HepG2 (cell line): ENCODE data around the gene MYO18B. TPM values are rescaled to one million over a fixed set of nuclear protein-coding genes. Genes with fewer than 3 reads are reported as not detected.

Experiments
- ATAC-seq: fragments of 200-7000 bp; cut with Tn5 transposase; 3 replicates; pipeline ENCODE4 v1.9.1; 2020; ENCODE audit warnings: mild to moderate bottlenecking, moderate library complexity
- BruUV-seq: library from RNA; stranded (reverse); fragments of 400-500 nt; replicated peaks from 2 replicates; lab custom pipeline; 2021; lab: Mats Ljungman, UMichigan
- CTCF ChIA-PET: fragments of 300-600 bp; formaldehyde crosslinking; extraction: SDS; loops from one replicate; lab custom pipeline; 2021; ENCODE audit warnings: low total read pairs, inconsistent platforms, low intra/inter-chr PET ratio; lab: Yijun Ruan, JAX
- POLR2A ChIA-PET: fragments of 350-600 bp; sonication (Branson Sonifier 250); formaldehyde crosslinking; loops from one replicate; lab custom pipeline; 2020; ENCODE audit warnings: antibody characterized with exemption, inconsistent platforms; lab: Yijun Ruan, JAX
- DNase-seq: peaks from one replicate; pipeline ENCODE4 v3.0.0-alpha.2; 2015; ENCODE audit warnings: low spot score
- FAIRE-seq: peaks from 3 replicates; lab custom pipeline; 2011; peaks lifted over from hg19 to GRCh38; lab: Jason Lieb, UNC
- H2AFZ ChIP-seq: one replicate; pipeline ENCODE4 v1.6.1; 2011; ENCODE audit warnings: low read length, inconsistent platforms
- H3K27ac ChIP-seq: fragments of 300-600 bp; 3 replicates; pipeline ENCODE4 v1.8.0; 2011; ENCODE audit warnings: mixed run types, mild to moderate bottlenecking, mixed read lengths, low read length, inconsistent platforms; ENCODE audit not compliant: insufficient read depth; ENCODE audit errors: extremely low read length
- H3K27me3 ChIP-seq, 2 experiments: fragments of 200-600 bp in 1 of 2; 2 replicates in 1 of 2; 3 replicates in 1 of 2; pipeline versions ENCODE4 v1.6.0 to v1.8.0; 2011; ENCODE audit warnings: low read length in 2 of 2, mild to moderate bottlenecking in 2 of 2, moderate library complexity in 2 of 2, inconsistent platforms in 1 of 2; ENCODE audit not compliant: insufficient read depth in 2 of 2, control insufficient read depth in 1 of 2
- H3K36me3 ChIP-seq, 2 experiments: fragments of 200-600 bp in 1 of 2; replicated peaks in 1 of 2; 2 replicates in 1 of 2; 3 replicates in 1 of 2; pipeline versions ENCODE4 v1.5.1 to v1.8.0; 2011; ENCODE audit warnings: low read length in 2 of 2, inconsistent platforms in 1 of 2; ENCODE audit not compliant: insufficient read depth in 2 of 2, control insufficient read depth in 1 of 2
- H3K4me1 ChIP-seq: 2 replicates; pipeline ENCODE4 v1.5.1; 2012; ENCODE audit warnings: low read length, inconsistent platforms; ENCODE audit not compliant: insufficient read depth
- H3K4me2 ChIP-seq: 2 replicates; pipeline ENCODE4 v1.6.0; 2011; ENCODE audit warnings: low read depth, low read length, inconsistent platforms
- H3K4me3 ChIP-seq, 3 experiments: fragments of 200-600 bp in 1 of 3; sonication (generic), shearing (Covaris generic) in 1 of 3; replicated peaks in 1 of 3; 2 replicates each; pipeline ENCODE4 v1.5.1; 2011 to 2016; ENCODE audit warnings: low read length in 3 of 3, inconsistent platforms in 2 of 3, low read depth in 2 of 3, mild to moderate bottlenecking in 2 of 3, control low read depth in 1 of 3, mixed read lengths in 1 of 3; ENCODE audit not compliant: insufficient read depth in 1 of 3
- H3K79me2 ChIP-seq: one replicate; pipeline ENCODE4 v1.6.1; 2011; ENCODE audit warnings: low read length, inconsistent platforms; ENCODE audit not compliant: insufficient read depth
- H3K9ac ChIP-seq: 2 replicates; pipeline ENCODE4 v1.6.0; 2011; ENCODE audit warnings: mild to moderate bottlenecking, low read depth, low read length, inconsistent platforms; ENCODE audit not compliant: insufficient read depth
- H3K9me3 ChIP-seq: 2 replicates; pipeline ENCODE4 v1.5.1; 2012; ENCODE audit warnings: mild to moderate bottlenecking, low read length
- H4K20me1 ChIP-seq: 2 replicates; pipeline ENCODE4 v1.6.0; 2011; ENCODE audit warnings: inconsistent platforms, mild to moderate bottlenecking, low read length, moderate library complexity; ENCODE audit not compliant: insufficient read depth
- HDAC2 ChIP-seq: sonication (generic); formaldehyde crosslinking; IDR thresholded peaks from 2 replicates; pipeline ENCODE4 v1.4.0; 2020; ENCODE audit warnings: missing genetic modification reagents
- NKX3-1 ChIP-seq: sonication (generic); formaldehyde crosslinking; IDR thresholded peaks from 2 replicates; pipeline ENCODE4 v1.5.0; 2020; ENCODE audit warnings: missing genetic modification reagents
- SNAI1 ChIP-seq: sonication (generic); formaldehyde crosslinking; IDR thresholded peaks from 2 replicates; pipeline ENCODE4 v1.5.0; 2020; ENCODE audit warnings: mild to moderate bottlenecking, missing genetic modification reagents, borderline replicate concordance
- ZFP36L1 ChIP-seq: sonication (generic); formaldehyde crosslinking; IDR thresholded peaks from 2 replicates; pipeline ENCODE4 v1.8.0; 2022; ENCODE audit warnings: mild to moderate bottlenecking, missing genetic modification reagents, moderate library complexity
- ZHX2 ChIP-seq, 2 experiments: sonication (generic) in 1 of 2; formaldehyde crosslinking in 1 of 2; IDR thresholded peaks; 2 replicates each; pipeline versions ENCODE4 v1.6.1 to v1.9.0; 2014 to 2022; ENCODE audit warnings: antibody characterized with exemption in 1 of 2, borderline replicate concordance in 1 of 2, inconsistent platforms in 1 of 2, low read depth in 1 of 2, missing genetic modification reagents in 1 of 2
- ZNF136 ChIP-seq: sonication (generic); formaldehyde crosslinking; IDR thresholded peaks from 2 replicates; pipeline ENCODE4 v1.8.1; 2022; ENCODE audit warnings: low read depth, mild to moderate bottlenecking, moderate library complexity, missing genetic modification reagents
- ZNF558 ChIP-seq: sonication (generic); formaldehyde crosslinking; IDR thresholded peaks from 2 replicates; pipeline ENCODE4 v1.9.0; 2022; ENCODE audit warnings: mild to moderate bottlenecking, missing genetic modification reagents, borderline replicate concordance
- ZNF710 ChIP-seq: sonication (generic); formaldehyde crosslinking; IDR thresholded peaks from 2 replicates; pipeline ENCODE4 v1.5.0; 2020; ENCODE audit warnings: mild to moderate bottlenecking, missing genetic modification reagents, borderline replicate concordance
- ZSCAN9 ChIP-seq: IDR thresholded peaks from 2 replicates; pipeline ENCODE4 v1.6.1; 2016; ENCODE audit warnings: borderline replicate concordance
- WGBS: methylation state at CpG from one replicate; pipeline ENCODE4 v1.1.6; 2017; ENCODE audit warnings: low lambda C conversion rate; 5-methylcytosine and 5-hydroxymethylcytosine counted together
- in situ Hi-C: cut with HindIII; loops from 2 replicates; pipeline ENCODE4 v1.10.0; 2017; ENCODE audit warnings: low pct_unique_long_range_greater_than_20kb; ENCODE audit not compliant: extremely low pct_ligation_motif_present
- intact Hi-C: fragments of 100-400 bp; cut with micrococcal nuclease; formaldehyde crosslinking; loops from one replicate; pipeline ENCODE4 v1.10.0; 2022; ENCODE audit not compliant: unreplicated experiment
- polyA plus RNA-seq, 8 experiments: library from polyadenylated mRNA; depleted of rRNA in 3 of 8; stranded (reverse) in 7 of 8; unstranded in 1 of 8; fragments of >200 nt; fragmentation: Illumina TruSeq in 4 of 8; extraction: Trizol in 4 of 8; gene quantifications; 2 replicates each; pipeline versions ENCODE4 v1.2.1 to v1.2.3, GENCODE V29; 2011 to 2016; ENCODE audit warnings: low read depth in 4 of 8, missing spikeins in 1 of 8, mixed read lengths in 1 of 8; ENCODE audit not compliant: insufficient read depth in 1 of 8
- total RNA-seq, 5 experiments: library from RNA; depleted of rRNA; stranded (reverse); fragments of >200 nt; fragmentation: Illumina TruSeq; extraction: Trizol; gene quantifications; 2 replicates each; pipeline ENCODE4 v1.2.3, GENCODE V29; 2016; ENCODE audit warnings: low read depth in 1 of 5
- TF ChIP-seq, protein P1 (sequence below): sonication (generic); formaldehyde crosslinking; IDR thresholded peaks from 2 replicates; pipeline ENCODE4 v1.8.0; 2022; ENCODE audit warnings: mild to moderate bottlenecking, missing genetic modification reagents

MYO18B gene
- total and polyA plus RNA-seq, 2 of the 13 experiments (the other 11 are each of a cell fraction or from before 2014, with no cell fraction given) = 0.01 TPM; not detected in 1

- TF ChIP-seq, protein P1, sequence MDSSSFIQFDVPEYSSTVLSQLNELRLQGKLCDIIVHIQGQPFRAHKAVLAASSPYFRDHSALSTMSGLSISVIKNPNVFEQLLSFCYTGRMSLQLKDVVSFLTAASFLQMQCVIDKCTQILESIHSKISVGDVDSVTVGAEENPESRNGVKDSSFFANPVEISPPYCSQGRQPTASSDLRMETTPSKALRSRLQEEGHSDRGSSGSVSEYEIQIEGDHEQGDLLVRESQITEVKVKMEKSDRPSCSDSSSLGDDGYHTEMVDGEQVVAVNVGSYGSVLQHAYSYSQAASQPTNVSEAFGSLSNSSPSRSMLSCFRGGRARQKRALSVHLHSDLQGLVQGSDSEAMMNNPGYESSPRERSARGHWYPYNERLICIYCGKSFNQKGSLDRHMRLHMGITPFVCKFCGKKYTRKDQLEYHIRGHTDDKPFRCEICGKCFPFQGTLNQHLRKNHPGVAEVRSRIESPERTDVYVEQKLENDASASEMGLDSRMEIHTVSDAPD (CRISPR knock-in tag) = no peak
- no peak for TF ChIP-seq ZSCAN9 (CRISPR knock-in tag)
- TF ChIP-seq NKX3-1 = no peak
- TF ChIP-seq ZNF136 = no peak
- TF ChIP-seq ZNF558 (CRISPR knock-in tag) = no peak
Observed at GRCh38 chr22:25739659-25740344, 2.2 kb upstream of the MYO18B start (continued).

DNA sequence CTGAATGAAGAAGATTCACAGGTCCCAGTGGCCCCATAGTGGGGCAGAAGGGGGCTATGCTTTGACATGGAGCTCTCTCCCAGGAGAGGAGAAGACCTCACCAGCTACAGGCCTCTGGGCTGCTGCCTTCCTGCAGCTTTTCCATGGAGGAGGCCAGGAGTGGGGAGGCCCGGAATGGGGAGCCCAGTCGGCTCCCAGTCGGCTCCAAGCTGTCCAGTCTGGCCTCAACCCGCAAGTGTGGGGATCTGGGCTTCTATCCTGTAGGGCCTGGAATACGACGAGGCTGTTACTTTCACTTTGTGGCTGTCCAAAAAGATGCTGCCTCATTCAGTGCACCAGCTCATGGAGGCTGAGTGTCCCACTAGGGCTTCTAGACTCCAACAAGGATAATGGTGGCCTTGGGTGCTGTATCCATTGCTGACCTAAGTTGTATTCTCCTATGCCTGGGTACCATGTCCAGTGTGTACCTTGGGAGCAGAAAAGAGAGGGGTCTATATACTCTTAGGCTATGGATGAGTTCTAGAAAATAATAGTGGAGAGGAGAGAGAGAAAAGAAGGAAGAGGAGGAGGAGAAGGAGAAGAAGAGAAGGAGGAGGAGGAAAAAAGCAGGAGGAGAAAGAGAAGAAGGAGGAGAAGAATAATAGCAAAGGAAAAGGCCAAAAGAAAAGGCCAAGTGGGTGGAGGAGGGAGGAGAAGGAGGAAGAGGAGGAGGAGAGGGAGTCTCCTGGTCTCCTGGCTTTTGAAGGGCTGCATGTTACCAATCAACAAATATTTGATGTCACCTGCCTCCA lies 1.1 kb downstream of the MYO18B start:
- no peaks in the 10 kb centered on the region for H3K79me2 ChIP-seq
- intact Hi-C loops = no loop called here
- no peaks in the 10 kb centered on the region for H4K20me1 ChIP-seq
- peak overlapping the region in 2 of 3 experiments; percentile 16 to 42; a peak in 2 of 6 replicates for H3K4me3 ChIP-seq
- peak overlapping the region; percentile 23 for H2AFZ ChIP-seq
- no peaks in the 10 kb centered on the region; a peak in 2 of 5 replicates for H3K27me3 ChIP-seq
- in situ Hi-C loops = no loop called here
- peaks cover 30% of the 10 kb centered on the region for H3K4me1 ChIP-seq
- no peak for FAIRE-seq
- ChIA-PET POLR2A (no interaction called here), CTCF (no interaction called here)
- no peak for DNase-seq
- no peak overlapping the region for H3K27ac ChIP-seq
- no peak overlapping the region for H3K9ac ChIP-seq
- H3K9me3 ChIP-seq = no peaks in the 10 kb centered on the region
- WGBS = 50% methylated on average over 2 of the region's 6 CpGs
- peak overlapping the region; percentile 42 for H3K4me2 ChIP-seq
- H3K36me3 ChIP-seq = no peaks in the 10 kb centered on the region
- no peak for ATAC-seq
- BruUV-seq = no TSS peak
- TF ChIP-seq ZNF710 (CRISPR knock-in tag) (no peak), ZHX2 (IDR thresholded peaks at IDR 0.05; ENCODE audit: low read depth) (no peak), ZHX2 (CRISPR knock-in tag; IDR thresholded peaks at IDR 0.05; ENCODE audit: borderline replicate concordance) (no peak), HDAC2 (CRISPR knock-in tag) (no peak), SNAI1 (CRISPR knock-in tag) (no peak), ZFP36L1 (CRISPR knock-in tag) (no peak)
